DOHH2 (cell line): ENCODE data around the gene NEGR1.

Experiments
- EZH2phosphoT487 ChIP-seq: fragments of 200-600 bp; sonication (generic); IDR thresholded peaks from 2 replicates; pipeline ENCODE4 v1.6.1; 2017; ENCODE audit warnings: borderline replicate concordance, mild to moderate bottlenecking, antibody characterized with exemption, low read length, moderate library complexity, mixed read lengths
- TF ChIP-seq, protein P1 (sequence below): fragments of 200-600 bp; sonication (generic); IDR thresholded peaks from one replicate; pipeline ENCODE4 v1.5.1; 2014; ENCODE audit warnings: antibody characterized with exemption, mild to moderate bottlenecking, low read depth, low read length; ENCODE audit not compliant: poor library complexity, severe bottlenecking

DNA sequence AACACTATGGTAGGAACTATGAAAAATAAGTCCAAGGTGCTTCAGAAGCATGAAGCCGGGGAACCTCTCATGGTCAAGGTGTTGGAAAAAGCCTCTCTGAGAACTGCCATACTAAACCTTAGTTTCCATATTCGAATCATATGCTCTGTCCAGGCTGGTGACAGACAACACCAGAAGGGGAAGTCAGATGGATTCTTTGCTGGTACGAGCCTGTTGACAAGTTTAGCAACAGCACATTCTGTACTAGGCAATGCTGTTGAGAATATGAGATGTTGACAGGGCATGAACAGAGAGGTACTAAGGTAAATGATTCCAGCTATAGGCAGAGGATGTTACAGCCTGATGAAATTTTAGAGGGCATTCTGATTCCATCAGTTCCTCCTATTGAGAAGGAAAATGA lies 740.2 kb downstream of the NEGR1 start:
- TF ChIP-seq, protein P1, sequence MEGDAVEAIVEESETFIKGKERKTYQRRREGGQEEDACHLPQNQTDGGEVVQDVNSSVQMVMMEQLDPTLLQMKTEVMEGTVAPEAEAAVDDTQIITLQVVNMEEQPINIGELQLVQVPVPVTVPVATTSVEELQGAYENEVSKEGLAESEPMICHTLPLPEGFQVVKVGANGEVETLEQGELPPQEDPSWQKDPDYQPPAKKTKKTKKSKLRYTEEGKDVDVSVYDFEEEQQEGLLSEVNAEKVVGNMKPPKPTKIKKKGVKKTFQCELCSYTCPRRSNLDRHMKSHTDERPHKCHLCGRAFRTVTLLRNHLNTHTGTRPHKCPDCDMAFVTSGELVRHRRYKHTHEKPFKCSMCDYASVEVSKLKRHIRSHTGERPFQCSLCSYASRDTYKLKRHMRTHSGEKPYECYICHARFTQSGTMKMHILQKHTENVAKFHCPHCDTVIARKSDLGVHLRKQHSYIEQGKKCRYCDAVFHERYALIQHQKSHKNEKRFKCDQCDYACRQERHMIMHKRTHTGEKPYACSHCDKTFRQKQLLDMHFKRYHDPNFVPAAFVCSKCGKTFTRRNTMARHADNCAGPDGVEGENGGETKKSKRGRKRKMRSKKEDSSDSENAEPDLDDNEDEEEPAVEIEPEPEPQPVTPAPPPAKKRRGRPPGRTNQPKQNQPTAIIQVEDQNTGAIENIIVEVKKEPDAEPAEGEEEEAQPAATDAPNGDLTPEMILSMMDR: no peak
- TF ChIP-seq EZH2phosphoT487: no peak
